ENCODE results near the gene BUD23. TPM values are rescaled to one million over a fixed set of nuclear protein-coding genes. Genes with fewer than 3 reads are reported as not detected.

Gene BUD23
- total and polyA plus RNA-seq, 9 of the 15 experiments (the other 6 are each of a cell fraction or from before 2014, with no cell fraction given): 79.5 to 270 (median 150) TPM

GRCh38 chr7:73683056-73683787 lies at the start of gene BUD23, which contains the start of gene DNAJC30 (continued):
- TF ChIP-seq ZBTB43 (CRISPR knock-in tag; IDR thresholded peaks at IDR 0.05) (no peak), ETS1 (conservative IDR thresholded peaks at IDR 0.05; ENCODE audit: control insufficient read depth, low read depth, low read length) (peak; percentile 90), ZNF444 (CRISPR knock-in tag; IDR thresholded peaks at IDR 0.05) (no peak), BRF2 (IDR thresholded peaks at IDR 0.05; ENCODE audit: borderline replicate concordance, insufficient read depth, insufficient read length) (no peak), PHF20 (IDR thresholded peaks at IDR 0.05; ENCODE audit: partially characterized antibody) (peak; percentile 91), RAD51 (IDR thresholded peaks at IDR 0.05; ENCODE audit: borderline replicate concordance, low read depth) (no peak), SNIP1 (IDR thresholded peaks at IDR 0.05; ENCODE audit: low read depth) (no peak), SREBF1 (IDR thresholded peaks at IDR 0.05; ENCODE audit: borderline replicate concordance, low read depth, low read length) (no peak), THAP7 (CRISPR knock-in tag; IDR thresholded peaks at IDR 0.05) (0 out of 2 replicates have a peak, but pooled peaks have one; percentile 62)
